LoVo (cell line): ENCODE results near the gene SENP8.
A peak's percentile ranks its signal among the peaks of the same experiment; 100 is the strongest.

Experiments
- DNase-seq: peaks from one replicate; pipeline ENCODE4 v3.0.0-alpha.2; 2016; ENCODE audit warnings: low spot score

SENP8 gene

DNA sequence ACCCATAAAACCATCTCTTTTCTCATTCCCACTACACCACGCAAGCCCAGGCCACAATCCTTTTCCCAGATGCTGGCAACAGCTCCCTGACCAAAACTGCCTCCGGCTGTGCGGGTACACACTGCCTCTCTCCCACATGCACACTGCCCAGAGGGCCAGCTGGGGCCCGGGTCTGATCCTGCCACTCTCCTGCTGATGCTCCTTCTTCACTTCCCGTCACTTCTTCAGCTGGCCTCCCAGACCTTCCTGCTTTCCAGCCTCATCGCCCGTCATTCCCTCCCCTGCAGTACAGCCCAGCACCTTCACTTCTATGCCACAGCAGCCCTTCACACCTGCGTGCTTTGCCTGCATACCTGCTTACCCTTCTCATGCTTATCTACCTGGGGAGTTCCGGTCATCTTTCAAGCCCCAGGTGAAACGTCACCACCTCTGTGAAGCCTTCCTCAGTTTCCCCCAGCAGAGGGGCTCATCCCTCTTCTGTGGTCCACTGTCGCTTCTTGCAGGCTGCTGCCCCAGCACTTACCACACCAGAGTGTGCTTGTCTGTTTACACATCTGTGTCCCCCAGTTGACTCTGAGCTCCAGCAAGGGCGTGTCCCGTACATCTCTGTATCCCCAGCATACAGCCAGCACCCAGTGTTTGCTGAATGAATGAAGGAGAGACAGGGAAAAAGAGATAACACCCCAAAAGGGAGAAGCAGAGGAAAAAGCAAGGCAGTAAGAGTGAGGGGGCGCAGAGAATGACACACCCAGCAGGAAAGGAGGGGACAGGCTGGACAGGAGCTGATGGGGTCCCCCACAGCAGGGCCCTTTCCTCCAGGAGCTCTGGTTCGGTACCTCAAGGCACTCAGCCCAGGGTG lies 57.2 kb downstream of the SENP8 start:
- no peak for DNase-seq

DNA sequence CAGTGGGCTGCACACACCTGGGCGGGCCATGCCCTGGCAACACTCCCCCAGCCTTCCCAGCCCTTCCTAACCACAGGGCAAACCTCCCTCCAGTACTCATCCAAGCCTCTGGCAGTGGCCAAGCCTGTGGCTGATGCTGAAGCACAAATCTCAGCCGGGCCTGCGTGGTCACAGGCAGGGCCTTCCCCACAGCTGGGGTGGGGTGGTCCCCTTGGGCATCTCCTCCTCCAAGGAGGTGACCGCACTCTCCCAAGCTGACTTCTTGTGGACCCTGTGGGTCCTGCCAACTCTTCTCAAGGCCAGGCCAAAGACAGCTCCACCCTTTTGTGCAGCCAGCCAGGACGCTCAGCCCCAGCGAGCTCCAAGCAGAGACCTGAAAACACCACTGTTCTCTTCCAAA lies 58.0 kb downstream of the SENP8 start:
- no peak for DNase-seq

DNA sequence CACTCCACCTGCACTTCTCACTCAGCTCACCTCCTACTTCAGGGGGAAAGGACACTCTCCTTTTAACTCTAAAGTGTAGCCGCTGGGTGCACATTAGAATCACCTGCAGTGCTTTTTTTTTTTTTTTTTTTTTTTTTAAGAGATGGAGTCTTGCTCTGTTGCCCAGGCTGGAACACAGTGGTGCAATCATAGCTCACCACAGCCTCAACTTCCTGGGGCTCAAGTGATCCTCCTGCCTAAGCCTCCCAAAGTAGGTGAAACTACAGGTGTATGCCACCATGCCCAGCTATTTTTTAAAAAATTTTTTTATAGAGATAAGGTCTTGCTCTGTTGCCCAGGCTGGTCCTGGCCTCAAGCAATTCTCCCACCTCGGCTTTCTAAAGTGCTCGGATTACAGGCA lies 58.5 kb downstream of the SENP8 start:
- no peak for DNase-seq

DNA sequence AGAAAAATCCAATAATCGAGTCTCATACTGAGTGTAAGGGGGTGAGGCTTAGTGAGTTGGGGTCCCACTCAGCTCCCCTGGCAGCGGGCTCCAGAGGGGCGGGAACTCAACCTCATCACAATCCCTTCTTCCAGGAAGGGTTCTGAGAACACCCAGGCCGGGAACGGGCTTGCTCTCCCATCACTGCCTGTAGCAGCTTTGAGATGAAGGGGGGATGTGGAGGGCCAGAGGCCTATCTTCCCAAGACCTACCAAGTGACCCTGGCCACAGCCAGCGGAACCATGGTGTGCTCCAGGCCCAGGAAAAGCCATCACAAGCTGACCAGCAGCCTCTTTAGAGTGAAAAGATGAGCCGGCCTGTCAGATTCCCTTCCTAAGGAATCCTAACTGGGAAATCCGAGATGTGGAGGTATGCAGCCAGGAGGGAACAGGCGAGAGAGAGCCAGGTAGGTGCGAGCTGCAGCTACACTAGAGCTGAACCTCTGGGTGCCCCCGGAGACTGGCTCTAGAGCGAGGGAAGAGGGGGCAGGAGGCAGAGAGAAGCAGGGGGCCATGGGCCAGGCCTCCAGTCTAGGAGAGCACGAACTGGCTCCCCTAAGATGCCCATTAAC lies 60.9 kb downstream of the SENP8 start:
- DNase-seq: no peak

DNA sequence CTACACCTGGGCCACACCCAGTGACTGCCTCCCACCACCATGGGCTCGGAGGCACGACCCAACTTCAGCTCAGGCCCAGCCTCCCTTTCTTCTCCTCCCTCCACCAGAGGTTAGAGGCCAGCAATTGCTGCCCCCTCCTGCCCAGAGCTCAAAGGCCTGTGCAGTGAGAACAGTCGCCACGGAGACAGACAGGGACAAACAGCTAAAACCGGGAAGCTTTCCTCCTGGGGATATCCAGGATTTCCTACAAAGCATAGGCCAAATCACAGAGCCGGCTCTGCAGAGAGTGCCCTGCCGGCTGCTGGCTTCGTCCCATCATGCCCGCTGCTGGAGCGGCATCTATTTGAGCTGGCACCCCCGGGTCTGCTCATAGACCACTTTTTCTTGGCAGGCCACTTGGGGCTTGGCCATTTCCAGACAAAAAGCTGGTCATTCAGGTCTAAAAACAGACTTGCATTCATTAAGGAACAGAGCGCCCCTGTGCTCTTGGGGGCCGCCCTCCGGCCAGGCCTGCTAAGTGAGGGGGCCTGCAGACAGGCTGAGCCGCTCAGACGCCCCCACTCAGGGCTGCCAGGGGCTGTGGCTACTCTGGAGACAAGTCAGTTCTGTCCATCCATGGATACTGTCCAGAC lies 61.9 kb downstream of the SENP8 start:
- DNase-seq: no peak

DNA sequence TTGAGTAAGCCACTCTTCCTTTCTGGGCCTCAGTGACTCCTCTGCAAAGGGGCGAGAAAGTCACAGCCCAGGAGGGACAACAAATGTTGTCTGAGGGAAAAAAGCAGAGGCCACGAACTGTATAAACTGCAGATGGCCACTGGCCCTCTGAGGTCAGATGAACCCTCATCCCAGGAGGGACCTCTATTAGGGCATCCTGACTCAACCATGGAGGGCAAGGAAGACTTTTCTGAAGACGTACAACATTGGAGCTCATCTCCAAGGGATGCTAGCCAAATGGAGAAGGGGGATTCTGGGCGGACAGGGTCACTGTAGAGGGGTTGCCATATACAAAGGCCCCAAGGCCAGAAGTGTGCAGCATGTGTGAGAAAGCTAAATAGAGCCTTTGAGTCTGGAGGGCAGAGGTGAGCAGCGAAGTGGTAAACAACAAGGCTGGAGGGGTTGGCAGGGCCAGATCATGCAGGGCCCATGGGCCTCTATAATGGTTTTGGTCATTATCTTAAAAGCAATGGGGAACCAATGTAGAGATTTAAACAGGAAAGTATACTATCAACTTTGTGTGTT lies 62.6 kb downstream of the SENP8 start:
- DNase-seq: no peak

DNA sequence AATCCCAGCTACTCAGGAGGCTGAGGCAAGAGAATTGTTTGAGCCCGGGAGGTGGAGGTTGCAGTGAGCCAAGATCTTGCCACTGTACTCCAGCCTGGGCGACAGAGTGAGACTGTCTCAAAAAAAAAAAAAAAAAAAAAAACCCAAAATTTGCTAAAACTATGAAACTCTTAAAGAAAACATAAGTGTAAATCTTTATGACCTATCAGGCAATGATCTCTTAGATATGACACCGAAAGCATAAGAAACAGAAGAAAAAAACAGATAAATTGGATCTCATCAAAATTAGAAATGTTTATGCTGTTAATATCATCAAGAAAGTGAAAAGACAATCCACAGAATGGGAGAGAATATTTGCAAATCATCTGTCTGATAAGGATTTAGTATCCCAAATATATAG lies 64.0 kb downstream of the SENP8 start:
- no peak for DNase-seq

DNA sequence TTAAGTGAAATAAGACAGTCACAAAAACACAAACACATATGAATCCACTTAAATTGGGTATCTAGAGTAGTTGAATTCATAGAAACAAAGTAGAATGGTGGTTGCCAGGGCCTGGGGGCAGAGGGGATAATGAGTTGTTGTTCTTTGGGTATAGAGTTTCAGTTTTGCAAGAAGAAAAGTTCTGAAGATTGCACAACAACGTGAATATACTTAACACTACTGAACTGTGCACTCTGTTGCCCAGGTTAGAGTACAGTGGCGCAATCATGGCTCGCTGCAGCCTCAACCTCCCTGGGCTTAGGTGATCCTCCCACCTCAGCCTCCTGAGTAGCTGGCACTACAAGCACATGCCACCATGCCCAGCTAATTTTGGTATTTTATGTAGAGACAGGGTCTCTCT lies 64.5 kb downstream of the SENP8 start:
- no peak for DNase-seq

DNA sequence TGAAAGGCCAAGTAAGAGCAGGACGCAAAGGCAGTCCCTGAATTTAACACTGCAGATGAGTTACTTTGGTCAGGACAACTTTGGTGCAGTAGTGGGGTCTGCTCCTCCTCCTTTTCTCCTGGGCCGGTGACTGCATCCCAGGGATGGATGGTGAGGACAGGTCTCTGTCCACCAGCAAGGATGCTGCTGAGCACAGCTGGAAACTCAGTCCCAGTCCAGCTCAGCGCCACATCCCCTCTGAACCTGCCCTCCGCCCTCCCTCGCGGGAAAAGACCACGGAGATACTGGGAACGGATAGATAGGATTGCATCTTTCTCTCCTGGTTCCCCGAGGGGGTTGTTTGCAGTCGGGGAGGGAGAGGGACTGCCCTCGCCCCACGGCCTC lies 65.6 kb downstream of the SENP8 start:
- DNase-seq: no peak

DNA sequence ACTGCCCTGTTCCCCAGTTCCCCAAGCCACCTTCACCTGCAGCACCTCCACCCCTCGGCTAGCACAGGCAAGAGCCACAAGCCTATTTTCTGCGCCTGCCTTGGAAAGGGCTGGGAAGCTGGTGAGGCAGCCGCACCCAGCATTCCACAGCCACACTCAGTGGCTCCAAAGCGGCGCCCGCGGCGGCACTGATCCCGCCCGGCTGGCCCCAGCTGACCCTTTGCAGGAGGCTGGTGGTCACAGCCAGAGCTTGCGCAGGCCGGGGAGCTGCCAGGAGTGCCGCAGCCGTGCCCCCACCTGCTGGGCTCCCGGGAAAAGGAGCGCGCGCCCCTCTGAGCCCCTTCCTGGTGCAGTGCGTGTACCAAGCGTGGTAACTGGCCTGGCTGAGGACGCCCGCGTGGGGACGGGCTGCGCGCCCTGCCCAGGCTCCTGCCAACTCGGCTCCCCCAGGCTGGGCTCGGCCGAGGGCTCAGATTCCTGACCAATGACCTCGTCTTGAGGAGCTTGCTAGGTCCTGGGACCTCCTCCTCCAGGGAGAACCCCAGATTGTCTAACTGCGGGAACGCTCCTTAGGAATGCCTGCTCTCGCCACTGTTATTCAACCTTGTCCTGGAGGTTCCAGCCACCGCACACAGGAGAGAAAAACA lies 66.1 kb downstream of the SENP8 start:
- DNase-seq: peak; percentile 79

DNA sequence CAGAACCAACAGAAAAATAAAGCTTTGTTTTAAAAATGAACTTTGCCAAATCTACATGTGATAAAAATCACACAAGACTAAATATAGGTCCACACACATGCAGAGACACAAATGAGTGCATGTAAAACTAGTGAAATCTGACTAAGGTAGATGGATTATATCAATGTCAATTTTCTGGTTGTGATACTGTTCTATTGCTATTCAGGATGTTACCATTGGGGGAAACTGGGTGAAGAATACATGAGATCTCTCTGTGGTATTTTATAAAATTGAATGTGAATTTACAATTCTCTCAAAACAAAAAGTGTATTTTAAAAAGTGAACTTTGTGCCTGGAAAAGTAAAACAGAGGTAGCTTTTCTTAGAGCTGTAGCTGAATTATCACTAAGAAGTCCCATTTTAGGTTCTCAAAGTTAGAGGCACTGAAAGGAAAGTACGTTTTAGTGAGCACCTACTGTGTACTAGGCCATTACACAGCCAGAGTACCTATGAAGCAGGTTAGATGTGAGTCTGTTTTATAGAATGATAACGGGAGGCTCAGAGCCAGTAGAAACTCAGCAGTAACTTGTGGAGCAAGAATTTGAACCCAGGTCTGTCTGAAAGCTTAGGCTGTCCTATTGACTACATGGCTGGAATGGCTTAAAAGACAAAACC lies 71.2 kb downstream of the SENP8 start:
- DNase-seq: no peak

DNA sequence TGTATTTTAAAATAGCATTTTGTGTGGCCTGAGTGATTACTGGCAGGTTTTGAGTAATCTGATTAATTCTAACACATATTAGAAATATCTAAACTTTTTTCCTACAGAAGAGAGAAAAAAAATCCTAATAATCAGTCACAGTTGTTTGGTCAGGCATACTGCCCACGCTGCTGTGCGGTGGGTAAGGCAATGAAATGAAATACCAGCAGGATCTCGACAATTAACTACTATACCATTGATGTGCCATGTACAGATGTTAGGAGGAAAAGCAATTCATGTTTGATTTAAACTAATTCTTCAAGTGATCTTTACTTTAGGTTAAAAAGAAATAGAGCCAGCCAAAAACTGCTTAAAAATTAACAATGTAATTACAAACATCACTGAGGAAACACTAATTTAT lies 74.2 kb downstream of the SENP8 start:
- no peak for DNase-seq
